Subcutaneous abdominal adipose tissue (tissue), 5 donors: ENCODE measurements around the gene SLC35B2.

Experiments
- H3K27ac ChIP-seq: one replicate; pipeline ENCODE4 v1.7.0; 2013; ENCODE audit warnings: low read depth, mild to moderate bottlenecking, inconsistent platforms, low read length, moderate library complexity
- H3K27me3 ChIP-seq, 5 donors: one replicate each; pipeline ENCODE4 v1.7.0; 2013; ENCODE audit warnings: low read length in 5 of 5, inconsistent platforms in 1 of 5; ENCODE audit not compliant: control insufficient read depth in 5 of 5, insufficient read depth in 4 of 5
- H3K36me3 ChIP-seq, 5 donors: one replicate each; pipeline ENCODE4 v1.7.0; 2013; ENCODE audit warnings: low read length in 5 of 5; ENCODE audit not compliant: control insufficient read depth in 5 of 5, insufficient read depth in 5 of 5
- H3K4me1 ChIP-seq, 5 donors: one replicate each; pipeline ENCODE4 v1.7.0; 2013; ENCODE audit warnings: low read length in 5 of 5, mild to moderate bottlenecking in 3 of 5, moderate library complexity in 1 of 5; ENCODE audit not compliant: control insufficient read depth in 5 of 5, insufficient read depth in 5 of 5
- H3K4me3 ChIP-seq, 5 donors: one replicate each; pipeline ENCODE4 v1.7.0; 2013; ENCODE audit warnings: low read length in 5 of 5, low read depth in 1 of 5
- H3K9ac ChIP-seq, 5 donors: one replicate each; pipeline ENCODE4 v1.7.0; 2013; ENCODE audit warnings: low read length in 5 of 5, mild to moderate bottlenecking in 4 of 5, moderate library complexity in 3 of 5
- H3K9me3 ChIP-seq, 5 donors: one replicate each; pipeline ENCODE4 v1.7.0; 2013; ENCODE audit warnings: low read length in 5 of 5; ENCODE audit not compliant: control insufficient read depth in 5 of 5
- donor health status: healthy.
- donor health status: healthy.
- donor health status: healthy.
- donor health status: healthy.
- donor health status: healthy.

SLC35B2 gene

DNA sequence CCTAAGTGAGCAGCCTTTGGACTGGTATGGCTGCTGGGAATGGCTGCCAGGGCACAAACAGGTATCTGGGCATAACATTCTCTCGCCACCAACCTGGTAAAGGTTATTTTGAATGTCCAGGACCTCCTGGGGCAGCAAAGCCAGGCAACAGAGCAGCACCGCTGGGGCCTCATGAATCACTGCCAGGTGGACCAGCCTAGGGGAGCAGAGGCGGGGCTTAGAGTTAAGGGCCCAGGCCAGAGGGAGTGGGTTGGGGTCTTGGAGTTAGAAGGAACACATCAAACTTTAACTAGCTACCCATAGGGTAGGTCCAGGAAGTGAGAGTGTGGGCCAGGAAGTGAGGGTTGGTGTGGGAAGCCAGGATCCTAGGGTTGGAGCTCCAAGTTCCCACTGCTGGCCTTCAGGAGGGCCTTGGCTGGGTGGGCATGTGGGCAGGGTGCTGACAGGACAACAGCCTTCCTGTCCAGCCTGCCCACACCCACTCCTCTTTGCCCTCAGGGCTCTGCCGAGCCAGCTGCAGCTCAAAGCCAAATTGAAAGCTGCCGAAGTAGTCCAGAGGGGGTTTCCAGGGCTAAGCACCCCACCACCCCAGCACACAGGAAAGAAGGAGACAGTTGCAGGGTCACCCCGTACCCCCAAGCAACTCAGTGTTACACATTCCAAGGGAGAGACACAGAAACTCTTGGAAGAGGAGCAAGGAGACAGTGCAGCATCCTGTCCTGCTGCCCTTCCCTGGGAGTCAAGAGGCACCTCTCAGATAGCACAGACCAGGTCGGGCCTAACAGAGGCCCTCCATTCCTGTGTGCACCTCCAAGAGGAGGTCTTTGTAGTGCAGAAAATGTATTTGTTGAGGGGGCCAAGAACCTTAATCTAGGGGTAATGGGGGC, 5.4 kb upstream of the SLC35B2 start:
- Histone ChIP-seq H3K27ac (no peak overlapping the region), H3K9ac (peak overlapping the region in 3 of 5 donors; percentile 8 to 89 (median 9)), H3K27me3 (no peaks in the 10 kb centered on the region), H3K4me1 (peaks cover 11 to 39% (median 34%) of the 10 kb centered on the region in 5 donors), H3K36me3 (peaks cover 0 to 33% (median 20%) of the 10 kb centered on the region in 5 donors), H3K4me3 (peak overlapping the region; percentile 19 to 88 (median 83)), H3K9me3 (no peaks in the 10 kb centered on the region)

DNA sequence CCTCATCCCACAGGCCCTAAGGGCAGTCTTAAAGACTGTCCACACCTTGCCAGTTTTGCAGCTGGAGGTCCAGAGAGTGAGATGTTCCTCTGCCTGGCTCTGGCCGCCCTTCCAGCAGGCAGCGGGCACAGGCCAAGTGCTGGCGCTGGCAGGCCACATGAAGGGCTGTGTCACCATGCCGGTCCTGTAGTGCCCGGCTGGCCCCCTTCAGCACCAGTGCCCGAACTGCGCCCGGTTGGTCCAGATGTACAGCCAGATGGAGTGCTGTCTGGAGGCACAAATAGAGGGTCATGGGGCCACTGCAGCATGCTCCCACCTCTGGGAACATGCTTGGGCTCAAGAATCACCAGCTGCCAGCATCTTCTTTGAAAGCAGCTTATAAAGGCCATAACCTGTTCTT, 4.3 kb upstream of the SLC35B2 start:
- Histone ChIP-seq H3K36me3 (peaks cover 0 to 33% (median 20%) of the 10 kb centered on the region in 5 donors), H3K27ac (no peak overlapping the region), H3K27me3 (no peaks in the 10 kb centered on the region), H3K9ac (no peak overlapping the region), H3K4me1 (peaks cover 13 to 47% (median 42%) of the 10 kb centered on the region in 5 donors), H3K9me3 (no peaks in the 10 kb centered on the region), H3K4me3 (no peak overlapping the region)

DNA sequence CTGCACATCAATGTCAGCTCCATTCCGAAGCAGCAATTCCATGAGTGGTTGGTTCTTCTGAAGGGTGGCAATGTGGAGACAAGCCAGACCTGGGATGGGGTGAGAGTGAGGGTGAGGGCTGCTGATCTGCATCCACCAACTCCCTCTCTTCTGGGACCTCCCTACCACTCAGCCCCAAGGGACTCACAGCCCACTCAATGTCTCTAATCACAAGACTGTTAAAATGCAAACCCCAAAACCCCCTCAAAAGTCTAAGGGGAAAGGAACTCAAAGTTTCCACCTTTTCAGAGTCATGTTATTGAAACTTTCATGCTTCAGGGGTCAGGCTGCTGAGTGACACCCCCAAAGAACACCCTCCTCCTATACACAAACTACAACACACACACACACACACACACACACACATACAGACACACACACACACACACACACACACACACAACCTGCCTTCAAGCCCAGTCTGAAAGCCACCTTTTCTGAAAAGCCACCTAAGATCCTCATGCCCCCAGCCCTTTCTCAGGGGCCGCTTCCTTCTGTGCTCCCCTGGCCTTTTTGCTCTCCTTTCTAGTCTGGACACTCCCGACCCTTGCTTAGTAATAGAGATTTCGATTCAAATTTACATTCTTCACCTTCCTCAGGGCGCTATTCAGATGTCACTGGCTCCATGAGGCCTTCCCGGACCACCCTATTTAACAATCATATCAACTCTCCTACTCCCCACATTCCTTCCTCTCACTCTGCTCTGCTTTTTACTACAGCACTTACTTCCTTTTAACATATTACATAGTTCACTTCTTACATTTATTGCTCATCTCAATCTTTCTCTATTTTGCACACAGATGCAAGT, 3.3 kb upstream of the SLC35B2 start:
- H3K4me1 ChIP-seq, result peaks cover 15 to 54% (median 51%) of the 10 kb centered on the region in 5 donors
- H3K9ac ChIP-seq, result no peak overlapping the region
- no peaks in the 10 kb centered on the region for H3K9me3 ChIP-seq
- no peak overlapping the region for H3K27ac ChIP-seq
- no peak overlapping the region for H3K4me3 ChIP-seq
- peaks cover 0 to 33% (median 21%) of the 10 kb centered on the region in 5 donors for H3K36me3 ChIP-seq
- H3K27me3 ChIP-seq, result no peaks in the 10 kb centered on the region

DNA sequence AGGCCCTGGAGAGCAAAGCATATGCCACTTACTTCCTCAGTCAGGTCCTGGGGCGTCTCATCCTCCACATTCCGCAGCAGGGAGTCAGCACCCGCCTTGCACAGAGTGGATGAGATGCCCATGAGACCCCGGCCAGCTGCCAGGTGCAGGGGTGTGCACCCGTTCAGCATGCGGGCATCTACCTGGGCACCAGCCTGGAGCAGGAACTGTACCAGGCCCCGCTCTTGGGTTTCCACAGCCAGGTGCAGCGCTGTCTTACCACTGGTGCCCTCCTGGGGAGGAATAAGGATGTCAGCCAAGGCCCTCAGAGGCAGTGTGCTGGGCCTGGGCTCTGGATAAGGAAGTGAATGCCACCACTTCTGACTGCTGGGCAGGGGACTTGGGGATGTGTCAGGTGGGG, 2.7 kb upstream of the SLC35B2 start:
- no peak overlapping the region for H3K4me3 ChIP-seq
- peaks cover 0 to 39% (median 28%) of the 10 kb centered on the region in 5 donors for H3K36me3 ChIP-seq
- H3K9ac ChIP-seq, result no peak overlapping the region
- peaks cover 15 to 53% (median 49%) of the 10 kb centered on the region in 5 donors for H3K4me1 ChIP-seq
- no peak overlapping the region for H3K27ac ChIP-seq
- no peaks in the 10 kb centered on the region for H3K9me3 ChIP-seq
- H3K27me3 ChIP-seq, result no peaks in the 10 kb centered on the region

DNA sequence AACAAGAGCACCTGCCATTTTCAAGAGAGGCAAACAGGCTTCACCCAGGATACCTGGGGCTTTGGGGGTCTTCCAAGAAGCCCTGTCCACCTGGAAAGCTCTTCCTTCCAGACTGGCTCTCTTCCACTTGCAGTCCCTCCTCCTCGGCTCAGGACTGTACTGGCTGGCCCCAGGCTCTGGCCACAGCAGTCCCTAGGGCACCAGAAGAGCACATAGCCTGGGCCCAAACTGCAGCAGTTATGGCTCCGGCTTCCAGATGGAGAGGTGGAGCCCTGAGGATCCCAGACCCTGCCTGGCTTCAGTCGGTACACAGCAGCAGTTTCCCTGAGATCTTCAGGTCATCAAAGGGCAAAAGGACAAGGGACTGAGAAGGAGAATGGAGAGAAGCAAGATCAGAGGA, 1.6 kb upstream of the SLC35B2 start:
- H3K9me3 ChIP-seq, result no peaks in the 10 kb centered on the region
- no peaks in the 10 kb centered on the region for H3K27me3 ChIP-seq
- no peak overlapping the region for H3K4me3 ChIP-seq
- peaks cover 0 to 50% (median 38%) of the 10 kb centered on the region in 5 donors for H3K36me3 ChIP-seq
- H3K9ac ChIP-seq, result no peak overlapping the region
- H3K4me1 ChIP-seq, result peaks cover 9 to 42% (median 38%) of the 10 kb centered on the region in 5 donors
- H3K27ac ChIP-seq, result no peak overlapping the region

DNA sequence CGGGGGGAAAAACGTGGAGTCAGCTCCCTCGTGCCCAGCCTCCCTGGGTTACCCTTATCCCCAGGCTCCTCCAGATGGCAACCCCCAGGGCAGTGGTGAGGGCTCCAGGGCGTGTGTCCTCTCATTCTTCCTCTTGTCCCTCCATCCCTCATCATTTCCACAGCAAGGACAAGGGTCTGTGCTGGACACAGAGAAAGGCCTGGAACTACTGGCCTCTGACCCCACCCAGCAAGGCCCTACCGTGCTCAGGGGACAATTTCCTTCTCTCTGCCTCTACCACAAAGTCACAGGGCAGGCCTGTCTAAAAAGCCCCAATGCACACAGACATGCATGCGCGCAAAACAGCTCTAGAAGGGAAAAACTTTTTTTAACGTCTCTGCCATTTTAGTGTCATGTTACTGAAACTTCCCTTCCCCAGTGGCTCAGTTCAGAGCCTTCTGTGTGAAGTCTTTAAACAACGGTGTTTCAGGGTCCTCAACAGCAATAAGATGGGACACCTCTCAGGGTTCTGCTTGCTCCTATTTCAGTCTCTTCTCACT, 1.1 kb upstream of the SLC35B2 start:
- peaks cover 3 to 55% (median 44%) of the 10 kb centered on the region in 5 donors for H3K36me3 ChIP-seq
- no peaks in the 10 kb centered on the region for H3K27me3 ChIP-seq
- H3K4me1 ChIP-seq, result peaks cover 7 to 37% (median 33%) of the 10 kb centered on the region in 5 donors
- no peaks in the 10 kb centered on the region for H3K9me3 ChIP-seq
- peak overlapping the region in 1 of 5 donors; percentile 79 for H3K9ac ChIP-seq
- H3K4me3 ChIP-seq, result peak overlapping the region in 1 of 5 donors; percentile 73
- peak overlapping the region; percentile 44 for H3K27ac ChIP-seq

DNA sequence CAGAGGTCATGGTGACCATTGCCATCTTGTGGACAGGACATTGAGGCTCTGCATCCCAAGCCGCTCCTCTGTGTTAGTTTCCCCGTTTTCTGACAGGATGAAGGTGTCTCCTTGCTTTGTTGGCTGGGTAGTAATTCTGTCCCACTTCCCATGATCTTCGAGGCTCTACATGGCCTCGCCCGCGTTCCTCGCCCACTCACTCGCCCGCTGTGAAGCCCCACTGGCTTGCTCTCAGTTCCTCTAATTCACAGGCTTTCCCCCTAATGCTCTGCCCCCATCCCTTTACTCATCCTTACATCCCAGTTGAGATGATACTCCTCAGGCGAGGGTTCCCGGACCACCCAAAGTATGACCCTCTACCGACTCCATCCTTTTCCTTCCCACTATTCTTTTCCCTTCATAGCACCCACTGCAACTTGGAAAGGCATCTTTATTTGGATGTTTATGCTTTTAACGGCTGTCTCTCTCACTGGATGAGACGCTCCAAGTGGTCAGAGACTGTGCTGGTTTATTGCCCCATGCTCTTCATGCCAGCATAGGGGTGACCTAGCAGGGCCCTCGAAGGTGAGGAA, 511 bp upstream of the SLC35B2 start:
- no peaks in the 10 kb centered on the region for H3K27me3 ChIP-seq
- H3K9me3 ChIP-seq, result no peaks in the 10 kb centered on the region
- peaks cover 7 to 31% (median 28%) of the 10 kb centered on the region in 5 donors for H3K4me1 ChIP-seq
- peaks cover 3 to 61% (median 49%) of the 10 kb centered on the region in 5 donors for H3K36me3 ChIP-seq
- peak overlapping the region; percentile 44 for H3K27ac ChIP-seq
- peak overlapping the region in 4 of 5 donors; percentile 49 to 79 (median 65) for H3K9ac ChIP-seq
- peak overlapping the region; percentile 47 to 78 (median 73) for H3K4me3 ChIP-seq

DNA sequence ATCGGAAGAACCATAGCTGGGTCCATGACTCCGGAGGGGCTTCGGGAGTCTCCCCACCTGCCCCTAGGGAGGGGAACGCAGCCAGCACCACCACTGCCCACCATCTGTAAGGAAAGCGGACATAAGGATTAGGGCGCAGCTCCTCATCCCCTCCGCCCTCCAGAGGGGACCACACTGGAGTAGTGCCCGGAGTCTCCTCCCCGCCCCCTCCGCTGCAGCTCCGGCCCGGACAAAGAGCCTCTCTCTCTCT, 628 bp downstream of the SLC35B2 start:
- peak overlapping the region; percentile 68 to 84 (median 76) for H3K4me3 ChIP-seq
- peaks cover 7 to 27% (median 21%) of the 10 kb centered on the region in 5 donors for H3K4me1 ChIP-seq
- H3K27me3 ChIP-seq, result no peaks in the 10 kb centered on the region
- H3K9me3 ChIP-seq, result no peaks in the 10 kb centered on the region
- H3K36me3 ChIP-seq, result peaks cover 7 to 64% (median 55%) of the 10 kb centered on the region in 5 donors
- H3K27ac ChIP-seq, result peak overlapping the region; percentile 84
- H3K9ac ChIP-seq, result peak overlapping the region; percentile 38 to 87 (median 76)

DNA sequence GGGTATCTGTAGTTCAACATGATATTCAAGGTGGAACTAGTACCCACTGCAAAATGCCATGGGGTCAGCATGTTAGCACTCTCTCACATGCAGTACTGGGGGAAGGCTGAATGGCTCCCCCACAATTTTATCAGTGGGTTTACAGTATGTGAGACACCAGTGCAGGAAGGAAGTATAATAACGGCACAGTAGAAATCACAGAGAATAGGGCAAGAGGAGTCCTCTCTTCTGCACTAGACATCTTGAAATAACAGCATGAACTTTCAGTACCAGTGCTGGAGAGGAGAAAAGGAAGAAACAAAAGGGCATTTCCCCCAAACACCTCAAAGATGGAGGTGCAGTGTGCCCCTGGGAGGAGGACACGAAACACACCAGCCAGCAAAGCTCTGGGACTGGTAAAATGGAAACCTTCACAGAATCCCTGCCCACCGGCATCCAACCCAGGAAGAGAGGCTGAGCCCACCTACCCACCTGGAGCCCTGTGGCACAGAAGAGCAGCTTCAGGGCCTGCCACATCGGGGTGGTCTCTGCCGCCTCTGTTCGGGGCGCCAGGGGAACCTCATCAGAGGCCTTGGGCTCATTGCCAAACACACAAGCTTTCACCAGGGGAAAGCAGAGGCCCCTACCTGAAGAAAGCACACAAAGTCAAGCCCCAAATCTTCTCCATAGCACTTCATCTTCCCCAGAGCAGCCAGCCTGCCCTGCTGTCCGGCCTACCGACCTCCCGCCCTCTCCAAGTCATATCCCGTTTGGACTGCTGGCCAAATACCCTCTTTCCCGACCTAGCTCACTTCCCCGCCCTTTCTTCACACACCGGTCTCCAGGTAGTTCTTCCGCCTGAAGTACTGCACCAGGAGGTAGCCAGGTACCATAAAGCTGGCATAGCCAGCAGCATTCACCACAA, 1.2 kb downstream of the SLC35B2 start:
- Histone ChIP-seq H3K4me1 (peaks cover 7 to 27% (median 21%) of the 10 kb centered on the region in 5 donors), H3K9me3 (no peaks in the 10 kb centered on the region), H3K27ac (peak overlapping the region; percentile 84), H3K27me3 (no peaks in the 10 kb centered on the region), H3K9ac (peak overlapping the region; percentile 38 to 87 (median 76)), H3K4me3 (peak overlapping the region; percentile 68 to 84 (median 76)), H3K36me3 (peaks cover 10 to 66% (median 59%) of the 10 kb centered on the region in 5 donors)
